GM23248 (cell line): ENCODE results near the gene PAM.

ENCODE experiments used
- EZH2 ChIP-seq: fragments of 200-600 bp; sonication (generic); IDR thresholded peaks from 2 replicates; pipeline ENCODE4 v1.6.1; 2018; ENCODE audit warnings: antibody characterized with exemption, mild to moderate bottlenecking; ENCODE audit not compliant: insufficient read depth, poor library complexity, severe bottlenecking
- EZH2phosphoT487 ChIP-seq: fragments of 200-600 bp; sonication (generic); IDR thresholded peaks from 2 replicates; pipeline ENCODE4 v1.6.1; 2018; ENCODE audit warnings: antibody characterized with exemption, moderate library complexity, mild to moderate bottlenecking, low read depth; ENCODE audit not compliant: insufficient read depth

- TF ChIP-seq EZH2 (no peak), EZH2phosphoT487 (no peak)
Measured at GRCh38 chr5:102920762-102921161, 165.7 kb downstream of the PAM start.
